Activated CD8-positive, alpha-beta T cell treated with anti-CD3 and anti-CD28 coated beads for 36 hours (primary cell): ENCODE data around the gene SETMAR. TPM values are rescaled to one million over a fixed set of nuclear protein-coding genes. Genes with fewer than 3 reads are reported as not detected.

ENCODE experiments used
- ATAC-seq: fragments of 200-7000 bp; cut with Tn5 transposase; one replicate; pipeline ENCODE4 v1.10.0; 2021; ENCODE audit warnings: mild to moderate bottlenecking, moderate library complexity
- CTCF ChIA-PET: fragments of 350-600 bp; sonication (Branson Sonifier 250); formaldehyde crosslinking; loops from one replicate; lab custom pipeline; 2021; ENCODE audit warnings: antibody characterized with exemption; lab: Charles Lee
- POLR2A ChIA-PET: fragments of 350-600 bp; sonication (Branson Sonifier 250); formaldehyde crosslinking; loops from one replicate; lab custom pipeline; 2021; ENCODE audit warnings: antibody characterized with exemption; lab: Charles Lee
- DNase-seq: peaks from one replicate; pipeline ENCODE4 v3.0.0-alpha.2; 2020
- H3K27ac Mint-ChIP-seq: one replicate; pipeline ENCODE4 v1.8.0; 2021; ENCODE audit warnings: mild to moderate bottlenecking, mixed read lengths
- H3K27me3 Mint-ChIP-seq: one replicate; pipeline ENCODE4 v1.8.0; 2021; ENCODE audit warnings: mixed read lengths
- H3K36me3 Mint-ChIP-seq: one replicate; pipeline ENCODE4 v1.8.0; 2021; ENCODE audit warnings: low read depth, mixed read lengths
- H3K4me1 Mint-ChIP-seq: one replicate; pipeline ENCODE4 v1.8.0; 2021; ENCODE audit warnings: low read depth, mixed read lengths
- H3K4me3 Mint-ChIP-seq: one replicate; pipeline ENCODE4 v1.8.0; 2021; ENCODE audit warnings: mild to moderate bottlenecking, moderate library complexity, mixed read lengths
- H3K9me3 Mint-ChIP-seq: one replicate; pipeline ENCODE4 v1.8.0; 2021; ENCODE audit warnings: mixed read lengths
- CTCF ChIP-seq: fragments of 200-600 bp; IDR thresholded peaks from one replicate; pipeline ENCODE4 v1.8.0; 2022; ENCODE audit warnings: antibody characterized with exemption, mild to moderate bottlenecking
- intact Hi-C: fragments of 100-400 bp; cut with micrococcal nuclease; formaldehyde crosslinking; loops from one replicate; pipeline ENCODE4 v1.10.0; 2022
- total RNA-seq, 2 experiments: library from RNA; stranded (reverse); gene quantifications; one replicate each; pipeline ENCODE4 v1.2.3, GENCODE V29; 2021

Gene SETMAR
- total RNA-seq, 2 experiments from 2014 or later: 13.6 to 14.6 TPM

DNA sequence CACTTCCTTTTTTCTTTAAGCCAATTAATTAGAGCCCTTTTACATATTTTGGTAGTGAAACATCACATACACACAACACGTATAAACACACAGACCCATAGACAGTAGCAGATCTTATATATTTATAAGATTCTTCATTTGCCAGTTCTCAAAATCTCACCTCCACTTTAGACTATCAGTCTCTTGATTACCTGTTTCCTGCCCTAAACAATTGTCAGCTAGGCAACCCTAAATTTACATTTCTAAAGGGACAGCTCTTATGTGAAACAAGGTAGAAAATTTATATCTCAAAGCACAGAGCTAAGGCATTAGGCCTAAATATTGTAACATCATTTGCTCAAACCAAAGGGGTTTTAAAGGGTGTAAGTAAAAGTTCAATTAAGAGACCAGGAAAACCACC, 28.9 kb downstream of the SETMAR start:
- DNase-seq (no peak), ATAC-seq (no peak)
- H3K36me3 Mint-ChIP-seq: peaks cover 16% of the 10 kb centered on the region
- intact Hi-C loops: no loop called here
- no peak overlapping the region for H3K27ac Mint-ChIP-seq
- no peak overlapping the region for H3K4me3 Mint-ChIP-seq
- no peaks in the 10 kb centered on the region for H3K27me3 Mint-ChIP-seq
- CTCF ChIA-PET: interaction anchor here (0.9 kb wide), 1 partner anchor 11 kb away, joined by 3 read pairs; no protein-coding TSS in a partner anchor
- peaks cover 23% of the 10 kb centered on the region for H3K9me3 Mint-ChIP-seq
- no peak for TF ChIP-seq CTCF
- no peaks in the 10 kb centered on the region for H3K4me1 Mint-ChIP-seq
- POLR2A ChIA-PET: no interaction called here

DNA sequence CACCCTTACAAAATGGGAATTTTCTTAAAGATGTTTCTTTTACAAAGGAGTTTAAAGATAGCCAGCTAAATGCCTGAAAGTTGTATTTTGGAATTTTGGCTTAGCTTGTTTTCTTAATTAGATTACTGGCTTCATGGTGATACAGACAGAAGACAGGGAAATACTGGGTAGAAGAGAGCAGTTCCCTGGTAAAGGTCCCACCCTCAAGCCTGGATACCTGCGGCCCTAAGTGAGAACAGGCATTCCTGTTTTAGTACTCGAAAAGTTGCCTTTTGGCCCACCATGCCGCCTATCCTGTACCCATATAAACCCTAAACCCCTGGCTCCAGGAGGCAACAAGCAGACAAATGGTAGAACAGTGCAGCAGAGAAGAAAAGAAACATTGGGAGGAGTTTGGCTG, 29.4 kb downstream of the SETMAR start:
- ChIA-PET POLR2A (no interaction called here), CTCF (interaction anchor here (0.9 kb wide), 1 partner anchor 10 kb away, joined by 3 read pairs; no protein-coding TSS in a partner anchor)
- H3K9me3 Mint-ChIP-seq: peaks cover 21% of the 10 kb centered on the region
- no peaks in the 10 kb centered on the region for H3K27me3 Mint-ChIP-seq
- H3K4me3 Mint-ChIP-seq: no peak overlapping the region
- no peaks in the 10 kb centered on the region for H3K4me1 Mint-ChIP-seq
- peaks cover 16% of the 10 kb centered on the region for H3K36me3 Mint-ChIP-seq
- no peak for TF ChIP-seq CTCF
- no peak overlapping the region for H3K27ac Mint-ChIP-seq
- ATAC-seq (no peak), DNase-seq (no peak)
- intact Hi-C loops: no loop called here

GRCh38 chr3:4332991-4333390, 29.8 kb downstream of the SETMAR start:
- intact Hi-C loops: no loop called here
- no peaks in the 10 kb centered on the region for H3K27me3 Mint-ChIP-seq
- no peak for TF ChIP-seq CTCF
- H3K27ac Mint-ChIP-seq: no peak overlapping the region
- H3K9me3 Mint-ChIP-seq: peaks cover 19% of the 10 kb centered on the region
- ChIA-PET CTCF (interaction anchor here (0.9 to 1.4 kb wide), 2 partner anchors 10 to 299 kb away, joined by 3 read pairs; no protein-coding TSS in a partner anchor), POLR2A (no interaction called here)
- ATAC-seq (no peak), DNase-seq (no peak)
- H3K36me3 Mint-ChIP-seq: peaks cover 16% of the 10 kb centered on the region
- H3K4me3 Mint-ChIP-seq: no peak overlapping the region
- H3K4me1 Mint-ChIP-seq: no peaks in the 10 kb centered on the region

- intact Hi-C loops: no loop called here
- POLR2A ChIA-PET: no interaction called here
- Mint-ChIP-seq H3K4me1 (no peaks in the 10 kb centered on the region), H3K9me3 (peaks cover 8% of the 10 kb centered on the region), H3K36me3 (peaks cover 8% of the 10 kb centered on the region), H3K27me3 (no peaks in the 10 kb centered on the region), H3K27ac (no peak overlapping the region), H3K4me3 (no peak overlapping the region)
- CTCF ChIA-PET: interaction anchor here (0.6 to 1.6 kb wide), 3 partner anchors 8 to 30 kb away, joined by 3 to 8 read pairs (median 5); no protein-coding TSS in a partner anchor
- no peak for TF ChIP-seq CTCF
- no peak for ATAC-seq
- no peak for DNase-seq
Observed at GRCh38 chr3:4334548-4334947, 31.4 kb downstream of the SETMAR start.

- ChIA-PET CTCF (no interaction called here), POLR2A (no interaction called here)
- Mint-ChIP-seq H3K9me3 (no peaks in the 10 kb centered on the region), H3K4me1 (no peaks in the 10 kb centered on the region), H3K27ac (no peak overlapping the region), H3K27me3 (no peaks in the 10 kb centered on the region), H3K4me3 (no peak overlapping the region), H3K36me3 (no peaks in the 10 kb centered on the region)
- intact Hi-C loops: no loop called here
- DNase-seq: no peak
- no peak for TF ChIP-seq CTCF
- no peak for ATAC-seq
Observed at GRCh38 chr3:4335840-4336562, 32.8 kb downstream of the SETMAR start.
